ENCODE data around the gene ELK1. TPM values are rescaled to one million over a fixed set of nuclear protein-coding genes. Genes with fewer than 3 reads are reported as not detected.

The ELK1 gene
- total RNA-seq, 1 experiment from 2014 or later: 57.0 TPM

GRCh38 chrX:47593522-47593921 is 56.8 kb downstream of the ELK1 start:
- TF ChIP-seq ZBTB33 (IDR thresholded peaks at IDR 0.05; ENCODE audit: extremely low read depth, insufficient replicate concordance, low read length) (no peak), SP1 (IDR thresholded peaks at IDR 0.05; ENCODE audit: low read depth) (no peak), ZNF274 (IDR thresholded peaks at IDR 0.05; ENCODE audit: low read depth, low read length) (no peak), ATF3 (IDR thresholded peaks at IDR 0.05) (no peak), ZFX (IDR thresholded peaks at IDR 0.05) (no peak), ELF1 (IDR thresholded peaks at IDR 0.05; ENCODE audit: borderline replicate concordance, low read depth) (no peak)
- Histone ChIP-seq H2AFZ (ENCODE audit: low read depth, low read length, poor library complexity, severe bottlenecking) (no peak overlapping the region), H3K4me1 (ENCODE audit: control insufficient read depth in 1 of 2, insufficient read depth in 2 of 2, low read length in 2 of 2) (no peaks in the 10 kb centered on the region), H4K20me1 (ENCODE audit: insufficient read depth) (no peaks in the 10 kb centered on the region), H3K4me3 (replicated peaks in 1 of 2; ENCODE audit: low read depth in 1 of 2, low read length in 2 of 2) (no peak overlapping the region), H3K36me3 (ENCODE audit: control insufficient read depth in 1 of 2, insufficient read depth in 2 of 2, low read length in 2 of 2) (no peaks in the 10 kb centered on the region), H3K4me2 (ENCODE audit: low read length) (no peak overlapping the region), H3K9me2 (ENCODE audit: insufficient read depth) (no peaks in the 10 kb centered on the region), H3K9me3 (ENCODE audit: control insufficient read depth in 1 of 2, insufficient read depth in 1 of 2, low read depth in 1 of 2, low read length in 2 of 2) (no peaks in the 10 kb centered on the region), H3K27me3 (ENCODE audit: insufficient read depth, low read length) (no peaks in the 10 kb centered on the region), H3K9ac (ENCODE audit: low read length) (no peak overlapping the region), H3K79me2 (ENCODE audit: insufficient read depth, low read length) (no peaks in the 10 kb centered on the region), H3K27ac (ENCODE audit: low read depth, low read length) (no peak overlapping the region)
- BruUV-seq (replicated peaks): no TSS peak
- no peak for DNase-seq (ENCODE audit: low read depth, low spot score)
- ChIA-PET POLR2A (no interaction called here), CTCF (no interaction called here), RAD21 (ENCODE audit: low non-redundant PET in 1 of 2, low total read pairs in 2 of 2, uncharacterized antibody in 2 of 2, unreplicated experiment in 2 of 2) (no interaction called here)
- no peak for ATAC-seq
- intact Hi-C loops (cut with micrococcal nuclease): no loop called here

DNA sequence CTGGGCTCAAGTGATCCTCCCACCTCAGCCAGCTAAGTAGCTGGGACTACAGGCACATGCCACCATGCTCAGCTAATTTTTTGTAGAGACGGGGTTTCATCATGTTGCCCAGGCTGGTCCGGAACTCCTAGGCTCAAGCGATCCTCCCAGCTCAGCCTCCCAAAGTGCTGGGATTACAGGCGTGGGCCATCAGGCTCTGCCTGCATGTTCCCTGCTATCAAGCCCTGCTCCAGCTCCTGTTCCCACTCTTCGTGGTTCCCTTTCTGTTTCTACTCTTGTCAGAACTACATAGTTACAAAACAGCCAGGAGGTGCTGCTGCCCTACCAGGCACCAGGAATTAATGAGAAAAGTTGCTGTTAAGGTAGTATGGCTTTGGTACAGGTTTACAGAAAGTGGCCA is 59.4 kb downstream of the ELK1 start:
- Histone ChIP-seq H3K27ac (ENCODE audit: low read depth, low read length) (no peak overlapping the region), H3K9me2 (ENCODE audit: insufficient read depth) (no peaks in the 10 kb centered on the region), H3K9me3 (ENCODE audit: control insufficient read depth in 1 of 2, insufficient read depth in 1 of 2, low read depth in 1 of 2, low read length in 2 of 2) (no peaks in the 10 kb centered on the region), H3K36me3 (ENCODE audit: control insufficient read depth in 1 of 2, insufficient read depth in 2 of 2, low read length in 2 of 2) (no peaks in the 10 kb centered on the region; a peak in 1 of 4 replicates), H3K9ac (ENCODE audit: low read length) (no peak overlapping the region), H3K27me3 (ENCODE audit: insufficient read depth, low read length) (no peaks in the 10 kb centered on the region), H3K79me2 (ENCODE audit: insufficient read depth, low read length) (no peaks in the 10 kb centered on the region), H2AFZ (ENCODE audit: low read depth, low read length, poor library complexity, severe bottlenecking) (no peak overlapping the region), H3K4me1 (ENCODE audit: control insufficient read depth in 1 of 2, insufficient read depth in 2 of 2, low read length in 2 of 2) (no peaks in the 10 kb centered on the region), H3K4me2 (ENCODE audit: low read length) (no peak overlapping the region), H3K4me3 (replicated peaks in 1 of 2; ENCODE audit: low read depth in 1 of 2, low read length in 2 of 2) (no peak overlapping the region), H4K20me1 (ENCODE audit: insufficient read depth) (no peaks in the 10 kb centered on the region)
- intact Hi-C loops (cut with micrococcal nuclease): no loop called here
- no TSS peak for BruUV-seq (replicated peaks)
- CTCF ChIA-PET: no interaction called here
- RAD21 ChIA-PET (ENCODE audit: low non-redundant PET in 1 of 2, low total read pairs in 2 of 2, uncharacterized antibody in 2 of 2, unreplicated experiment in 2 of 2): no interaction called here
- ATAC-seq (no peak), DNase-seq (ENCODE audit: low read depth, low spot score) (no peak)
- TF ChIP-seq SP1 (IDR thresholded peaks at IDR 0.05; ENCODE audit: low read depth) (no peak), YY1 (IDR thresholded peaks at IDR 0.05; ENCODE audit: extremely low read depth, insufficient replicate concordance, low read depth, low read length) (no peak), EZH2 (IDR thresholded peaks at IDR 0.05) (no peak), MAX (IDR thresholded peaks at IDR 0.05) (no peak)
- POLR2A ChIA-PET: no interaction called here
